ENCODE data around the gene TNFRSF1A. TPM values are rescaled to one million over a fixed set of nuclear protein-coding genes. Genes with fewer than 3 reads are reported as not detected.

Gene TNFRSF1A
- total and polyA plus RNA-seq, 2 of the 13 experiments (the other 11 are each of a cell fraction or from before 2014, with no cell fraction given), result 41.5 to 61.2 TPM

GRCh38 chr12:6295094-6295811 is 46.6 kb downstream of the TNFRSF1A start (continued):
- TF ChIP-seq ZNF597 (CRISPR knock-in tag; IDR thresholded peaks at IDR 0.05) (no peak), ZNF878 (CRISPR knock-in tag; IDR thresholded peaks at IDR 0.05) (no peak; the same call in 1 of the 2 replicates), E2F1 (CRISPR knock-in tag; IDR thresholded peaks at IDR 0.05) (no peak), GABPA (IDR thresholded peaks at IDR 0.05; ENCODE audit: low read depth, low read length) (no peak), GABPA (CRISPR knock-in tag; IDR thresholded peaks at IDR 0.05; ENCODE audit: low read depth) (peak; percentile 15; the same call in 1 of the 2 replicates), ONECUT2 (CRISPR knock-in tag; IDR thresholded peaks at IDR 0.05) (no peak), ARID5B (CRISPR knock-in tag; IDR thresholded peaks at IDR 0.05) (peak; percentile 41; the same call in 1 of the 2 replicates), ZNF367 (CRISPR knock-in tag; IDR thresholded peaks at IDR 0.05; ENCODE audit: borderline replicate concordance) (no peak), ZNF839 (CRISPR knock-in tag; IDR thresholded peaks at IDR 0.05; ENCODE audit: borderline replicate concordance) (no peak), FOXO1 (CRISPR knock-in tag; IDR thresholded peaks at IDR 0.05) (peak; percentile 69; the same call in 1 of the 2 replicates), ZNF337 (CRISPR knock-in tag; IDR thresholded peaks at IDR 0.05; ENCODE audit: borderline replicate concordance, low read depth) (no peak), ZNF768 (CRISPR knock-in tag; IDR thresholded peaks at IDR 0.05) (no peak), THYN1 (CRISPR knock-in tag; IDR thresholded peaks at IDR 0.05; ENCODE audit: borderline replicate concordance, low read depth) (no peak), SNRNP70 (IDR thresholded peaks at IDR 0.05; ENCODE audit: low read depth, low read length) (no peak), GATAD2A (CRISPR knock-in tag; IDR thresholded peaks at IDR 0.05) (peak; percentile 62; the same call in 1 of the 2 replicates), TAF1 (CRISPR knock-in tag; IDR thresholded peaks at IDR 0.05) (no peak), ZSCAN5A (CRISPR knock-in tag; IDR thresholded peaks at IDR 0.05; ENCODE audit: borderline replicate concordance) (no peak), NR0B2 (CRISPR knock-in tag; IDR thresholded peaks at IDR 0.05) (no peak), RNF2 (conservative IDR thresholded peaks at IDR 0.05; ENCODE audit: low read depth) (no peak), TBL1XR1 (IDR thresholded peaks at IDR 0.05; ENCODE audit: borderline replicate concordance, low read length, partially characterized antibody) (peak; percentile 74), ZNF7 (CRISPR knock-in tag; IDR thresholded peaks at IDR 0.05) (no peak), MBD4 (IDR thresholded peaks at IDR 0.05; ENCODE audit: borderline replicate concordance, low read length) (no peak), ZNF232 (CRISPR knock-in tag; IDR thresholded peaks at IDR 0.05; ENCODE audit: borderline replicate concordance) (no peak)
